EH (cell line): Measurements from ENCODE around the gene RBL1.
"Not testable (repeated sequence)": the region's sequence is repeated elsewhere in the genome, so short reads cannot be mapped to it uniquely, and the experiment has no call there.

Experiments
- DNase-seq: peaks from one replicate; pipeline ENCODE4 v3.0.0-alpha.2; 2015; ENCODE audit warnings: low read depth

RBL1 gene

DNA sequence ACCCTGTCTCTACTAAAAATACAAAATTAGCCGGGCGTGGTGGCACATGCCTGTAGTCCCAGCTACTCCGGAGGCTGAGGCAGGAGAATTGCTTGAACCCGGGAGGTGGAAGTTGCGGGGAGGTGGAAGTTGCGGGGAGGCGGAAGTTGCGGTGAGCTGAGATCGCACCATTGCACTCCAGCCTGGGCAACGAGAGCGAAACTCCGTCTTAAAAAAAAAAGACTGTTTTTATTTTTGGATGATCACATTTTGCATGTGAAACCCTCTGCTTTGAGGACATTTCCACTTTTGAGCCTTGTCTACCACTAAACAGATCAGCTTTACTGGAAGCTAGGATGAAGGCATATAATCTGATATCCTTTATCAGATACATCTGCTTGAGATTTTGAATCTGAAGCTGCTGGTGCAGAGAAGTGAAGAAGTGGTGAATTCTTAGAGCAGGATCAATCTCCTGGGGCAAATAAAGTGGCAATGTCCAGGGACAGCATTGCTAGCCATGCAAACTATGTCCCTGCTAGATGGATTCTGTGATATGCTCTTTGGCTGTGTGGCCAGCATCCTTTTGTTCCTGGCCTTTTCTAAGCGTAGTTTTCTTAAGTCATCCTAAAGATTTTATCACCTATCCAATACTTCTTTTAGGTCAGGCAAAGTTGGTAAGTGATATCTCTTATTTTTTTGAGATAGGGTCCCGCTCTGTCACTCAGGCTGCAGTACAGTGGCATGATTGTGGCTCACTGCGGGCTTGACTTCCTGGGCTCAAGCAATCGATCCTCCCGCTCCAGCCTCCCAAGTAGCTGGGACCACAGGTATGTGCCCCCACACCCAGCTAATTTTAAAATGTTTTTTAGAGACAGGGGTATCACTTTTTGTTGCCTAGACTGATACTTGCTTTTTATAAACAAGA, 23.3 kb downstream of the RBL1 start:
- no peak for DNase-seq

DNA sequence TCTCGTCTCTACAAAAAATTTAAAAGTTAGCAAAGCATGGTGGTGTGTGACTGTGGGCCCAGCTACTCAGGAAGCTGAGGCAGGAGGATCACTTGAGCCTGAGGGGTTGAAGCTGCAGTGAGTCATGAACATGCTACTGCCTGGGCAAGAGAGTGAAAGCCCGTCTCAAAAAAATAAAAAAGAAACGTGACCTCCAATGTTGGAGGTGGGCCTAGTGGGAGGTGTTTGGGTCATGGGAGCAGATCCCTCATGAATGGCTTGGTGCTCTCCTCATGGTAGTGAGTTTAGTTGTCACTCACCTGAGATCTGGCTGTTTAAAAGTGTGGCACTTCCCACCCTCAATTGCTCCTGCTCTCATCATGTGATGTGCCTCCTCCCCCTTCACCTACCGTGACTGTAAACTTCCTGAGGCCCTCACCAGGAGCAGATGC, 24.3 kb downstream of the RBL1 start:
- peak; percentile 85 for DNase-seq

DNA sequence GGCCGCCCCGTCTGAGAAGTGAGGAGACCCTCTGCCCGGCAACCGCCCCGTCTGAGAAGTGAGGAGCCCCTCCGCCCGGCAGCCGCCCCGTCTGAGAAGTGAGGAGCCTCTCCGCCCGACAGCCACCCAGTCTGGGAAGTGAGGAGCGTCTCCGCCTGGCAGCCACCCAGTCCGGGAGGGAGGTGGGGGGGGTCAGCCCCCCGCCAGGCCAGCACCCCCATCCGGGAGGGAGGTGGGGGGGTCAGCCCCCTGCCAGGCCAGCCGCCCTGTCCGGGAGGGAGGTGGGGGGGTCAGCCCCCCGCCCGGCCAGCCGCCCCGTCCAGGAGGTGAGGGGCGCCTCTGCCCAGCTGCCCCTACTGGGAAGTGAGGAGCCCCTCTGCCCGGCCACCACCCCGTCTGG, 26.2 kb downstream of the RBL1 start:
- not testable (repeated sequence) for DNase-seq

GRCh38 chr20:37066168-37066567, 29.6 kb downstream of the RBL1 start:
- no peak for DNase-seq

DNA sequence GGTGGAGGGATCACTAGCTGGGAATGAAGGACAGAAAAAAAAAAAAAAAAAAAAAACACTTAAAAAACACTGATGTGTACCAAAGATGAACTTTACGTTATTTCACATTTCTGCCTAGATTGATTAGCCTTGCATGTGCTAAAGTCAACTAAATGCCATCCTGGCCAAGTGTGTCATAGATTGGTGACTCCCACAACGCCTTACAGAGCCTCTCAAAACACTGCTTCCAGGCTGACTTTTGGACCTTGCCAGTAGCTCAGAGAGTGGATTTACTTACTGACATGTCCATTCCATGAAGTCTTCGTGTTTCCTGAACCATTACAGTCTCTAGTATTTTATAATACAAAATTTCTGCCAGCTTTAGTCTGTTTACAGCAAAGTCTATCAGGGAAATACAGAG, 40.5 kb downstream of the RBL1 start:
- no peak for DNase-seq

DNA sequence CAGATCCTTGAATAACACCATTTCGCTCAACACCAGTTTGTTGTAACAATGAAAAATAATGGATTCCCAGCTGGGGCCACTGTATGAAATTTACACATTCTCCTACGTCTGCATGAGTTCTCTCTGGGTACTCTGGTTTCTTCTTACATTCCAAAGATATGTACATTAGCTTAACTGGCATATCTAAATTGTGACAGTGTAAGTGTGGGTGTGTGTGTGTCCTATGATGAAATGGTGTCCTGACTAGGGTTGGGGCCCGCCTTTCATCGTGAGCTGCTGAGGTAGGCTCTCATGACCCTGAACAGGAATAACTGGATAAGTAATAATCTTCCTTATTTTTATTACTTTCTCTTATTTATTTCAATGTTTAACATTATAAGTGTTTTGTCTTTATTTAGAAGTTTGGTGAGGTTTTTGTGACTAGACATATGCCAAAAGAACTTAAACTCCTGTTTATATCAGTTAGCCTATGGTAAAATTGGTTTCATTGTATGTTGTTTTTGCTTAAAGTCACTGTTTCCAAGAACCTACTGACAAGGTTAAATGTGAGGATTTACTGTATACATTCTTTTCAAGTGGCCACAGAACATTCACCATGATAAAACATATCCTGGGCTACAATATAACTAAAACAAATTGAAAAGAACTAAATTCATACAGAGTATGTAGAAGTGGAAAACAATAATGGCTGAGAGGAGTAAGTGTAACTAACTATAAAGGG, 42.4 kb downstream of the RBL1 start:
- no peak for DNase-seq

GRCh38 chr20:37042986-37043972, 52.5 kb downstream of the RBL1 start:
- no peak for DNase-seq

DNA sequence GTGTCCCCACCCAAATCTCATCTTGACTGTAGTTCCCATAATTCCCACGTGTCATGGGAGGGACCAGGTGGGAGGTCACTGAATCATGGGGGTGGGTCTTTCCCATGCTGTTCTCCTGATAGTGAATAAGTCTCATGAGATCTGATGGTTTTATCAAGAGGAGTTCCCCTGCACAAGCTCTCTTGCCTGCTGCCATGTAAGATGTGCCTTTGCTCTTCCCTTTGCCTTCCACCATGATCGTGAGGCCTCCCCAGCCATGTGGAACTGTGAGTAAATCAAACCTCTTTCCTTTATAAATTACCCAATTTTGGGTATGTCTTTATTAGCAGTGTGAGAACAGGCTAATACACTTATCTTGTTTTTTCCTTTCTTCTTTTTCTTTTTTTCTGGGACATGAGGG, 56.4 kb downstream of the RBL1 start:
- DNase-seq, result not testable (repeated sequence)

- no peak for DNase-seq
These were observed 63.7 kb downstream of the RBL1 start for GRCh38 chr20:37032077-37032476.

- no peak for DNase-seq
These were observed 75.2 kb downstream of the RBL1 start for GRCh38 chr20:37020636-37021035.

GRCh38 chr20:37012631-37013030, 83.2 kb downstream of the RBL1 start:
- not testable (repeated sequence) for DNase-seq

DNA sequence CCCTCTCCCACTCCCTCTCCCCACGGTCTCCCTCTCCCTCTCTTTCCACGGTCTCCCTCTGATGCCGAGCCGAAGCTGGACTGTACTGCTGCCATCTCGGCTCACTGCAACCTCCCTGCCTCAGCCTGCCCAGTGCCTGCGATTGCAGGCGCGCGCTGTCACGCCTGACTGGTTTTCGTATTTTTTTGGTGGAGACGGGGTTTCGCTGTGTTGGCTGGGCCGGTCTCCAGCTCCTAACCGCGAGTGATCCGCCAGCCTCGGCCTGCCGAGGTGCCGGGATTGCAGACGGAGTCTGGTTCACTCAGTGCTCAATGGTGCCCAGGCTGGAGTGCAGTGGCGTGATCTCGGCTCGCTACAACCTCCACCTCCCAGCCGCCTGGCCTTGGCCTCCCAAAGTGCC, 83.9 kb downstream of the RBL1 start:
- not testable (repeated sequence) for DNase-seq

GRCh38 chr20:37011147-37011546, 84.7 kb downstream of the RBL1 start:
- DNase-seq, result no peak

DNA sequence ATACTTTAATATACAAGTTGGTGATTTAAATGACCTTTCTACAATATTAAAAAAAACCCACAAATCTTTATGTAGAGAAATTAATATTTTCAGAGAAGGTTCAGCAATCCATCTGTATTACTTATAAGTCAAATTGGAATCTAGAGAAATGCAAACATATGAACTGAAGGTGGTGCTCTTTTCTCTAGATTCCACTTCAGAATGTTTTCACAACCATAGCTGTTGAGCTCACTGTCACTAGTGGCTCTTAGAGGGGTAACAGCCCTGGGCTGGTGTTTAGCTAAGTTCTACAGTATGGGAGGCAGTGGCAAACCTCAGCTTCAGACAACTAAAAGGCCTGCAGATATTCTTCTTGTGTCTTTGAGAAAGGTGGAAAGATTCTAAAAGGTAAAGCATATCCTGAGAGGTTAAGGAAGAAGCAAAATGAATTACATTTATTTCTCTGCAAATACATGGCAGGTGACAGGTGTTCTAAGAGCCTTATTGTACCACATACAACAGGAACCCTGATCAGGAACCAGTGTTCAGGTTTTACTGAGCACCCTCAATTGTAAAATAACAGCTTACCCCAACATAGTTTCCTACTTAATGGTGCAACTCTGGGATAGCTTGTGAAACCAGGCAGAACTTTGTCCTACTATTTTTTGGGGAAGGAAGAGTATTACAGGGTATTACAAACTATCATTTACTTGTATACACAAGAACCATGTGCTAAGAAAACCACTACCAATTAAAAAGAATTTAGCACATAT, 87.7 kb downstream of the RBL1 start:
- DNase-seq, result peak; percentile 43

- DNase-seq, result not testable (repeated sequence)
These were observed 90.5 kb downstream of the RBL1 start for GRCh38 chr20:37005062-37005942.

GRCh38 chr20:37001634-37002033, 94.2 kb downstream of the RBL1 start:
- not testable (repeated sequence) for DNase-seq

DNA sequence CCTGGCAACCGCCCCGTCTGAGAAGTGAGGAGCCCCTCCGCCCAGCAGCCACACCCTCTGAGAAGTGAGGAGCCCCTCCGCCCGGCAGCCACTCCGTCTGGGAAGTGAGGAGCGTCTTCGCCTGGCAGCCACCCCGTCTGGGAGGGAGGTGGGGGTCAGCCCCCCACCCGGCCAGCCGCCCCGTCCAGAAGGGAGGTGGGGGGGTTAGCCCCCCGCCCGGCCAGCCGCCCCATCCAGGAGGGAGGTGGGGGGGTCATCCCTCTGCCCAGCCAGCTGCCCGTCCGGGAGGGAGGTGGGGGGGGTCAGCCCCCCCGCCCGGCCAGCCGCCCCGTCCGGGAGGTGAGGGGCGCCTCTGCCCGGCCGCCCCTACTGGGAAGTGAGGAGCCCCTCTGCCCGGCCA, 95.6 kb downstream of the RBL1 start:
- not testable (repeated sequence) for DNase-seq

DNA sequence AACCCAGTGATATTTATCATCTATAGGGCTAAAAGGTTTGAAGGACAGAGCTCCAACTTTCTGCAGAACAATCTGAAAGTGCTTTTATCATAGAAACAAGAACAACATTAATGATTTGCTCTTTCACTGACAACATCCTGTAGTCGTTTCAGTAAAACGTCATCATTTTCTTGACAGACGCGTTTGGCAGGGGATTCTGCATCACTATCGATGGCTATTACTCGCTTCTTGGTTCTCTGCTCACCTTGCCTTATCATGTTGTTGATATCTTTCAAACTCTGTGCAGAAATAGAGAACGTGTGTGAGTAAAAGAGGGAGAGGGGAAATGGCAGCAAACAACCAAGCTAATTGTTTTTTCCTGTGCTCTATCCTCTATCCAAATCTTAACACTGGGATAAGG, 97.1 kb downstream of the RBL1 start:
- DNase-seq, result no peak

DNA sequence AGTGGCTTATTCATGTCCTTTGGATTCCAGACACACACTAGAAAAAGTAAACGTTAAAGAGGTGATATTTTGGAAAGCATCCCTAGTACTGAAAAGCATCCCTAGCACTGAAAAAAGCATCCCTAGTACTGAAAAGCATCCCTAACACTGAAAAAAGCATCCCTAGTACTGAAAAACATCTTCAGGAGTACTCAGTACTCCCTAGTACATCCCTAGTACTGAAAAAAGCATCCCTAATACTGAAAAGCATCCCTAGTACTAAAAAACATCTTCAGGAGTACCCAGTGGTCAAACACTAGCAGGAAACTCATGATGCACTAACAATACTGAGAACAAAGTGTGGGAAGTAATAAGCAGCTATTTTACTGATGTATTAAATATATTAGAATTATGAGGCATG, 98.7 kb downstream of the RBL1 start:
- no peak for DNase-seq

- not testable (repeated sequence) for DNase-seq
These were observed 101.6 kb downstream of the RBL1 start for GRCh38 chr20:36994221-36994620.
